LHCN-M2 (cell line): ENCODE measurements around the gene TMEM9. TPM values are rescaled to one million over a fixed set of nuclear protein-coding genes. Genes with fewer than 3 reads are reported as not detected.

Source experiments
- DNase-seq: peaks from one replicate; pipeline ENCODE4 v3.0.0-alpha.2; 2012; ENCODE audit warnings: low read depth
- polyA plus RNA-seq: library from polyadenylated mRNA; unstranded; fragments of >200 nt; gene quantifications from one replicate; pipeline ENCODE4 v1.2.1, GENCODE V29; 2012; ENCODE audit warnings: missing spikeins
- total RNA-seq: library from RNA; depleted of rRNA; stranded (reverse); fragments of >200 nt; gene quantifications from 2 replicates; pipeline ENCODE4 v1.2.3, GENCODE V29; 2014; rRNA removed

TMEM9 gene
- 105 and 114 TPM in 2 replicates for total RNA-seq
- 94.6 TPM for polyA plus RNA-seq

DNA sequence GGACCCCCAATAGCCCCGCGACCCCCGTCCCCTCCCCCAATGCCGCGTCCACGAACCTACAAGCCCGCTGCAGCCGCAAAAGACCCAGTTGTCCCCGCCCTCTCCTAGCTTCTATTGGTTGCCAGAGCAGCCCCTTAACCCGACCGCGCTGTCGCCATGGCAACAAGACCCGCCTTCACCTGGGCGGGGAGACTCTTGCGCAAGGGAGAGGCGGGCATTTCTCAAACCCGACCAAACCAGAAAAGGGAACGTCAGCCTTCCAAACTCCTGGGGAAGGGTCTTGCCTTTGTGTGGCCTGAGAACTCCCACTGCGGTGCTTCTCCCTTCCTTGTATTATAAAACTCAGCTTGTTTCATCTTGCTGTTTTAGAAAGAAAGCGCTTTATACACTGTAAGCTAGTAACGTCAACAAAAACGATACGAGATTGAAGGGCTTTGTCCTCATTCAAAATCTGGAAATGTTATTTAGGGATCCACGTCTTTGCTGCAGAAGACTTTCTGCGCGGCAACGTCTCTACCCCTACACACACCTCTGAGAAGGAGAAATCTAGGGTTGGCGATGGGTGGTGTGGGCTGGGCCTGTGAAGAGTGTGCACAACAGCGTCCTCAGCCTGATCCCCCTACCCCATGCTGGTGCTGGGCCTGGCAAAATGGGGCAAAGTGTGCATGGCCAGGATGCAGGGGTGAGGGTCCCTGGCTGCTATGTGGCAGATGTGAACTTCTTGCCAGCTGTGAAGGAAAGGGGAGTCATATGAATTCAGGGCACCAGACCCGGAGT, at the start of gene TMEM9:
TMEM9 (minus strand) TSS at position 86 of the 777 bp plus-strand sequence. CDS start 551 bp downstream, outside the sequence.
- peak; percentile 92 for DNase-seq

DNA sequence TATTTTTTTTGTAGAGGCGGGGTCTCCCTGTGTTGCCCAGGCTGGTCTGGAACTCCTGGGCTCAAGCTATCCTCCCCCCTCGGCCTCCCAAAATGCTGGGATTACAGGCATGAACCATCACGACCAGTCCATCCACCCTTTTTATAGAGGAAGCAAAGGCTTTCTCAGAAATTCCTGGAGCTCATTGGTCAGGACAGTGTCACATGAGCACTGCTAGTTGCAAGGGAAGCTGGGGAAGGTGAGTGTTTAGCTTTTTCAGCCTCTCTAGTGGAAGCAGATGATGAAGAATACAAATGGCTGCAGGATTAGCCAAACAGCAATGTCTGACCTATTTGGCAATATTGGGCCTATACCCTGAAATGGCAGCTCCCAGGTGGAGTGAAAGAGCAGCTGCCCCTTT, 44.3 kb upstream of the TMEM9 start:
- DNase-seq, result no peak

DNA sequence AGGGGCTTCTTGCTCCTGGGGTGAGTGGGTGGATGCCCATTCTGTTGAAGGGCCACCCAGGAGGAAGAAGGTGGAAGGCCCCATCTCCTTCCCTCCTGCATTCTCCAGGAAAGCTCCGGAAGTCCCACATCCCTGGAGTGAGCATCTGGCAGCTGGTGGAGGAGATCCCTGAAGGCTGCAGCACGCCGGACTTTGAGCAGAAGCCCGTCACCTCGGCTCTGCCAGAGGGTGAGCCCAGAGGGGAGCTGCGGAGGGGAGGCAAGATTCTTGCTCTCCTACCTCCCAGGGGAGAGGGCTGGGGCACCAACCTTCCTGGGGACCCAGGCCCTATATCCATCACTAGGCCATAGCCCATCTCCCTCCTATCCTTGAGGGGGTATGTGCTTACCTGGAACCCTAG, 39.8 kb upstream of the TMEM9 start:
- no peak for DNase-seq

DNA sequence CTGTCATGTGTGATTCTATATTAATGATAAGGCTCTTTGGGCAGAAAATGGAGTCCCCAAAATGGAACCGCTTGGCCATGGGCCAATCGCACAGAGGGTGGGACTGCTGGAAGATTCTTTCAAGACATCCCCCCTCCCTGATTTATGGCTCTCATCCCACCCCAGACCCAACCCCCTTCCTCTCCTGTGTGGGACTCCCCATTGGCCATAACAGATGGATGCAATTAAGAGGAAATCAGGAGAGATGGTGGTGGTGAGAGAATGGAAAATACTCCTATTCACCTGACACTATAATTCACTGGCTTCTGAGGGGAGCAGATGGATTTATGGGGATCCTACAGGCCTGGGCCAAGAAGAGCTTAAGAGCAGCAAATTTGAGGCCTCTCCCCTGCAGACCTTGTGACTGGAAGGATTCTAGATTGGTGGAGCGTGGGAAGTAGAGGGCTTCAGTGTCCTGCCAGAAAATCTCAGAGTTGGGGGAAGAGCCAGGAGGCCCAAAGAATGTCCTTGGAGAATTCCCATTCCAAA, 38.1 kb upstream of the TMEM9 start:
- DNase-seq, result no peak

DNA sequence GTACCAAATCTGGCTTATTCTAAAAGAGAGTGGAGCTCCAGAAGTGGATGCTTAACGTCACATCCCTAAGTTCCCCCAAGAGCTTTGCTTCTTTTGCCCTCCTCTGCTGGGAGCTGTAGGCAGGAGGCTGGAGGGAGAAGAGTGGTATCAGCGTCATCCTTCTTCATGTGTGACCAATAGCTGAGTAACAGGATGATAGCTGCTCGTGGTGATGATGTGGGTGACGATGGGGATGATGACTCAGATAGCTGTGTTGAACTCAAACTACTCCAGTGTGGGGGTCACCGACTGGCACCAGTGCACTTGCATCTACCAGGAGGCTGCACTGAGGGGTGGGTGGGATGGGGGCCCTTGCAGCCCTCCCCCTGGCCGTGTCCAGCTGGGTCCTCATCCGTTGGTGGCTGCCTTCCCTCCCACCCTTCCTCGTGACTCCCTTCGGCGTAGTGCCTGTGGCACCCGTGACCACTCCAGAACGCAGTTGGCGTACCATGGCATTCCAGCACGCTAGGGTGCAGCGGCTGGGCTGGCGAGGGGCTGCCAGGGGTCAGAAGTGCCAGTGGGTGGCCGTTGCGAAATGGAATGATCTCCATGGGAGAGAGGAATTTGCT, 37.5 kb upstream of the TMEM9 start:
- peak; percentile 93 for DNase-seq

DNA sequence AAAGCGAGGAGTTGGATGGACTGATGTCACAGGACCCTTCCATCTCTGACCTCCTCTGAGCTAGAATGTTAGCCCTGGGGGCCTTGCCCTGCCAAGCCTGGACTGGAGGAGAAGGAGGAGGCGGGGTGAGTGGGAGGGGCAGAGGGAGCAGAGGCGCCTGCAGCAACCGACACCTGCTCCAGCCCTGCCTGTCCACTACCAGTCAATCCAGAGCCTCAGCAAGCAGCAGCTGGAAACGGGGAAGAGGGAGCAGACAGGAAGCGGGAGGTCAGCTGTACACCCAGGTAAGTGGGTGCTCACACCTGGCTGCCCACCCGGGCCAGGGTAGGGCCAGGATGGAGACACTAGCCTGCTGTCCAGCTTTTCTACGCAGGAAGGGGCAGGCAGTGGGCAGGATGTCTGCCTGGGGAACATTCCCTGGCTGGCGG, 36.4 kb upstream of the TMEM9 start, which contains the start of gene IGFN1:
IGFN1 (plus strand) TSS at position 201 of the 428 bp plus-strand sequence. CDS start 2,470 bp downstream, outside the sequence.
- no peak for DNase-seq

DNA sequence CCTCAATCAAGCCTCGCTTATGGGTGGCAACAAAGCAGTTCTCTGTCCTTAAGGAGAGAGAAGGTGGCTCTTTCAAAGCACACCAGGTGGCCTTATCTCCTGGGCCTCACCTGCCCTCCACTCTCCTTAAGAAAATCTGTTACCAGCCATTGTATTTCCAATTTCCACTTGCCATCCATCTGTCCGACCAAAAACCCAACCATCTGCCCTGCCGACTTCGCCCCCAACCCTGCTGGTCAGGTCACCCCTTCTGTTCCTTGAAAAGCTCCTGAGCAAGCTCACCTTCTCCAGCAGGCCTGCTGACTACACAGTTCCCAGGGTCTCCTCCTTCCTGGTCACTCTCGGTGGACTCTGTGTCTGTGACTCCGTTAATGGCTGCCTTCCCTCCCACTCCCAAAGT, 35.7 kb upstream of the TMEM9 start:
- DNase-seq, result no peak

DNA sequence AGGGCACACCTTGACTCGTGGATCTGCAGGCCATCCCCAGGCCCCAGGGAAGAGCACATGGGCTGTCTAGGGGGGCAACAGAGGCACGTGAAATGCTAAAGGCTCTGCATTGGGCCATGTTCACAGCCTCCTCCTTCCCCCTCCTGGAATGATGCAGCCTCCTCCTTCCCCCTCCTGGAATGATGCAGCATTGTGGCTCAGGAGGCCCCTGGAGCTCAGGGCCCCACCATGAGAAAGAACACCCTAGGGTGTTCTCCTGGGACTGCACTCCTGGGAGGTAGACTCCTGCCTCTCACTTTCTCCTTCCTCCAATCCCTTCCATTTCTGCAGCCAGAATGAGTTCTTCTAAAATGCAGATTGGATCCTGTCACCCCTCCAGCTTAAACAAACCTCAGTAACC, 34.8 kb upstream of the TMEM9 start:
- DNase-seq, result no peak

DNA sequence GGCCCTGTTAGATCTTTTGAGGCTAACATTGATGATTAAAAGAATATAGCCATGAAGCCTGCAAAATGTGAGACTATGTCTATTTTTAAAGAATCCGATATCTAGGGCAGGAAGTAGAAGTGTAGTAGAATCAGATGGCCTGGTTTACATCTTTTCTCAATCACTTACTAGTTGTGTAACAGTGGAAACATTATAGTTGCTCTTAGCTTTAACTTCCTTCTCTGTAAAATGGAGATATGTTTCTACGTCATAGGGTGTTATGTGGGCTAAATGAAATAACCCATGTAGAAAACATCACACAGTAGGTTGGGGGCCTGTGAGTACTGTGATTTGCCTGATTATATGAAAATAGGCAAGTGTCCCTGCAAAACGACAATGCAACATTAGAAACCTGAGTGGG, 31.9 kb upstream of the TMEM9 start:
- no peak for DNase-seq

DNA sequence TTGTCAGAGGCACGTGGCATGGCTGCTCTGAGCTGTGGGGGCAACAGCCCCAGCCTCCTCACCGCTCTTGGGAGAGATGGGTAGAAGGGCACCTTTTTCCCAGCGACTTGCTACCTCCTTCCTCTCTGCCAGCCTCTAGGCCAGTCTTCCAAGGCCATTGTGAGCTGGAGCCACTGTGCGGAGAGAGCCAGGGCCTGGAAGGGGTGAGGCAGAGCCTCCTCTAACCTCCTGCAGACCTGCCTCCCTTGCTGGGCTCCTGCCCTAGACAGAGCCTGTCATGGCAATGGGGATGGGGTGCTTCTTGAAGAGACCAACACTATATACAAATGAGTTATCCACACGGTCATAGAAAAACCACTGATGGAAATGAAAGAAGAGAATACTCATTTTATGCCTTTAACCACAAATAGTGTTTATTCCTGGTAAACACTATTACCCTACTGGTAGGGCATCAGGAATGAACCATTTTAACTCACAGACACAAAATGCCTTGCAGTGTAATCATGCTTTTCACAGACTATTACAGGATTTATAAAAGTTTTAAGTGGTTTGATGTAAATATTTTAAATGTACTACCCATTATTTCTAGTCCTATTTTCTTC, 31.4 kb upstream of the TMEM9 start:
- DNase-seq, result no peak

DNA sequence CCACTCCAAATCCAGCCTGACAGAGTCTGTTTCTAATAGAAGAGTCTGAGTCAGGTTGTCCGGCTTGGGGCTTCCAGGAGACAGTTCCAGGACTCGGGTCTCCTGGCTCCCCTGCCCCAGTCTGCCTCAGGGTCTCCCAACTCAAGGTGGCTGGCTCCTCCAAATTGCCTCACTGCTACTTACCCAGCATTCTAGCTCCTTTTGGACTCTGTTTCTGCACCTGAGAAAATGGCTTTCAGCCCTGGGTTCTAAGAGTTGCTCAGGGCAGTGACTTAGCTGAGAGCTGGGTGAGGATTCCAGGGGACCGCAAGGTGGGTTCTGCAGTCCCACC, 30.8 kb upstream of the TMEM9 start:
- DNase-seq, result no peak

DNA sequence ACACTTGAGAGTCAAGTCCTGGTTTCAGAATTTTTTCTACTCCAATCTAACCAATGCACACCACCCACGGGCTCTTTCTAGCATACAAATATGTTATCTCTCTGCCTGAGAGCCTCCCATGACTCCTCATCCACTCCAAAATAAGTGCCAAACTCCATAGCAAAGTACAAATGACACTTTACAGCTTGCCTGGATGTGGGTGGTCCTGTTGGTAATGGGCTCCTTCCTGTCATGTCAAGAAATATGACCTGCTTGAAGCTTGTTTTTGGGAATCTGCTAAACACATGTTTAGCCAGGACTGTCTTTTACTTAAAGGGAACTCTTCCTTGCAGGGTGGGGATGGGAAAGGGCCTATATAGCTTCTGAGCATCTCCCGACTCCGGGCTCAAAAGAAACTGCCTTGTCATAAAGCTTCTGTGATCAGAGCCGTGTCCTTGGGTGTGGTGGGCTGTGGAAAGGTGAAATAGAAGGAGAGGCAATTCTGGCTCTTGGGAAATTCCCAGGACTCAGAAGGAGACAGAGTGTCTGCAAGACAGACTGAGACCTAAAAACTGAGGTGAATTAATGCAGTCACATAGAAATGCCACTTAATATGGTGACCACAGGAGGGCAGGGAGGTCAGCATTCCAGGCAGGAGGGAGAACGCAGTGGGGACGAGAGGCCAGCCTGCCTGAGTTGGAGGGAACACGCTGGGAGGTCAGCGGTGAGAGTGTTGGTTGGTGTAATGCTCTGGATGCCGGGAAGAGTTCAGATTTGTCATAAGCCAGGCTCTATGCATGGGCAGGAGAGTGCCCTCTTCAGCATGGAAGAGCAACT, 30.2 kb upstream of the TMEM9 start:
- peak; percentile 24 for DNase-seq

DNA sequence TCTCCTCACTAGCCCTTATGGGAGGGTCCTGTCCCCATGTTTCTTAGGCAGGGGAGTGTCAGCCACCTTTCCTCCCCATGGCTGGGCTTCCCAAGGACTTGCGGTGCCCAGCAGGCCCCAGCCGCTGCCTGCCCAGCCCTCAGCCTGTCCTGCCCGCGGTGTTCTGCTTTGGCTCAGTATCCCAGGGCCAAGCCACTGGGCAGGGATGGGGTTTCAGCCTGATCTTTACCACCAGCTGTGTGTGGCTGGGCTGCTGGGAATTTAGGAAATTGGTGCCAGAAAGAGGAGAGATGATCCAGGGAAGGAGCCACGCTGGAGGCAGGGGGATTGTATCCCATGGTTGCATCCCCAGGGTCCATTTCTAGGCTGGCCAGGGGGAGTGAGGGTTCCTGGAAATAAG, 29.5 kb upstream of the TMEM9 start:
- peak; percentile 26 for DNase-seq

DNA sequence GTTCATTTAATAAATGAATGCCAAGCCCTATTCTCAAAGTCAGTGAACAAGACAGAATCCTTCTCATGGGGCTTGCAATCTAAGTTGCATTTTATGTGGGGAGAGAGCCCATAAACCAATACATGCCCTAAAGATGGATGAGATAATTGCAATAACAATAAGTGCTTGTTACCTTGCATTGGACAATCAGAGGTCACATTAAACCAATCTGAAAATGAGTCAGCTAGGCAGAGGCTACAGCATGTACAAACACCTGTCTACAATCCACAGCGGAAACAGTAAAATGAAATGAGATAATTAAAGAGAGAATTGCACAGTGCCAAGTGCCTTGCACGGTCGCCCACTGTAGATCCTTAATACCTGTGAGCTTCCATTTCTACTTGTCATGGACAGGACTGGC, 28.9 kb upstream of the TMEM9 start:
- no peak for DNase-seq

DNA sequence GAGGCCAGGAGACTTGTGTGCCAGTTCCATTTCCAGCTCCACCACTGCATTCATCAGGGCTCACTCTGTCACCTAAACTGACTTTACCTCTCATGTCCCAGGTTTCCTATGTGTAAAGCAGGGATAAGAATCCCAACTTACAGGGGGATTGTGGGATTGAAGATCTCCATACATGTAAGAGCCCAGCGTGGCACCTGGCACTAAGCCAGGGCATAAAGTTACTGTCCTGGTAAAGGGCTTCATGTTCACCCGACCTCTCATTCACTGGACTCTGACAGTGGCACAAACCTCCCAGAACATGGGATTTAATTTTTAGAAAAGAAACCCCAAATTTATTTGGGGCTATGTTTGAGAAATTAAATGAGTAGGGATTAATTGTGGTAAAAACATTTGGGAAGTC, 27.5 kb upstream of the TMEM9 start:
- no peak for DNase-seq

DNA sequence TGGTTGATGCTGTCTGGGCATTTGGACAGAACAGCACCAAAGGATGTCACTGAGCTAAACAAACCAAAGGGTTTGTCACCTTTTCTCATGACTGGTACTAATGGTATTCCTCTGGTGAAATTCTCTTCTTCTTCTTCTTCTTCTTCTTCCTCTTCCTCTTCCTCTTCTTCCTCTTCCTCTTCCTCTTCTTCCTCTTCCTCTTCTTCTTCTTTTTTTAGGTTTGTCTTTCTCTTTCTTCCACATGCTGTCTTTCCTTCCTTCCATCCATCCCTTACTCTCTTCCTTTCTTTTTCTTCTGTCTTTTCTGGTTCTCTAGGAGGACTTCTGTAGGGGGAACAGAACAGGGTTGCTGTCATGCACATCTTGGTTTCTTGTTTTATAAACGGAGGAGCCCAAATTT, 27.0 kb upstream of the TMEM9 start:
- DNase-seq, result no peak

DNA sequence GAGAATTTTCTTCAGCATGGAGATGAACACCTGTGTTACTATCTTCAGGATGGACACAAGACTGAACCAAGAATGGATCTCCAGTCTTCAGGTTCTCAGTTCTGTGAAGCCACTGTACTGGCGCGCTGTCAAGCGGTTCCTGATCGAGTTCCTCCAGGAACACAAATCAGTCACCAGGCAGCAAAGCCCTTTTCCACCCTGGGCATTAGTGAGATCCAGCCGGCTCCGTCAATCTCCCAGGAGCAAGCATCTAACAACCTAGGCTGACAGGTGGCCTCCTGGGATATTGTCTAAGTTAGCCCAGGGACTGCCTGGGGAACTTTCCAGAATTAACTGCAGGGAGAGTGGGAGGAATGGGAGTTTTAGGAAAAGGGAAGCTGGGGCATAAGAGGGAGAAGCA, 26.6 kb upstream of the TMEM9 start:
- DNase-seq, result no peak

DNA sequence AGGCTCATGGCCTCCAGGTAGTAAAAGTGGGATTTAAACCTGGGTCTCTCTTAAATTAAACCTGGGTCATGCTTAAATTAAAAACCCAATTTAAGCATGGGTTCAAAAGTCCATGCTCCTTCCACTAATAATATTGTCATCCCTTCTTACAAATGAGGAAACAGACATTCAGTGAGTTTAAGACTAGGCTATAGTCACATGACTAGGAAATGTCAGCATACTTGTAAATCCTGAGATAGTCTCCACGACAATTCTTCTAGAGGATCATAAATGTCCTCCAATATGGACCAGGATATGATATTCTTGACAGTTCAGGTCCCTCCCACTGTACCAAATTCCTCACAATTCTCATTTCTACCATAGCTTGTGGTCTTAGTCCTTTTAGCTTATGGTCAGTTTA, 25.9 kb upstream of the TMEM9 start:
- DNase-seq, result no peak

DNA sequence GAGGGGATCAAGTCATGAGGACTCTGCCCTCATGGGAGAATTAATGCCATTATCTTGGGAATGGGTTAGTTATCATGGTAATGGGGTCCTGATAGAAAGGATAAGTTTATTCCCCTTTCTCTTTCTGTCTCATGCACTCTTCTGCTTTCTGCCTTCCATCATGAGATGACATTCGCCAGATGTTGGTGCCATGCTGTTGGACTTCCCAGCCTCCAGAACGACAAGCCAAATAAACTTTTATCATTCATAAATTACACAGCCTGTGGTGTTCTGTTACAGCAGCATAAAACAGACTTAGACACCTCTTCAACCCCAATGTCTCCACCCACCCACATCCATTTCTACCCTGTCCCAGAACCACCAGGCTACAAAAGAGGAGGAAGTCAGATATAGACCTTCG, 24.4 kb upstream of the TMEM9 start:
- no peak for DNase-seq

DNA sequence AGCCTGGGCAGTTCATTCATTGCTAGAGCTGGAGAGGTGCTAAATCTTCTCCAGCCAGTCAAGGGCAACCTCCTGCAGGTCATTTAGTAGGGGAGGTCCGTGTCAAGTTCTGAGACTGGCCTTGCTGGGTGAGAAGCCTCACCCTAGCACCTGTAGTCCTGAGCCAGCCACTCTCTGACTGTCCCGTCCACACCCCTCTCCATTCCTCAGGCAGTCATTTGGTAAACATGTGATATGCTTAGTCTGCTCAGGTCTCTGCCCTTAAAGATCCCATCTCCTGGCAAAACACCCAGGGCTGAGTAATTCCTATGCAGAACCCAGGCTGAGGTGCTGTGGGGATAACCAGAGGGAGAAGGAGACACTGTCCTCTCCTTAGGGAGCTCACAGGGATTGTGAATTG, 22.7 kb upstream of the TMEM9 start:
- no peak for DNase-seq

DNA sequence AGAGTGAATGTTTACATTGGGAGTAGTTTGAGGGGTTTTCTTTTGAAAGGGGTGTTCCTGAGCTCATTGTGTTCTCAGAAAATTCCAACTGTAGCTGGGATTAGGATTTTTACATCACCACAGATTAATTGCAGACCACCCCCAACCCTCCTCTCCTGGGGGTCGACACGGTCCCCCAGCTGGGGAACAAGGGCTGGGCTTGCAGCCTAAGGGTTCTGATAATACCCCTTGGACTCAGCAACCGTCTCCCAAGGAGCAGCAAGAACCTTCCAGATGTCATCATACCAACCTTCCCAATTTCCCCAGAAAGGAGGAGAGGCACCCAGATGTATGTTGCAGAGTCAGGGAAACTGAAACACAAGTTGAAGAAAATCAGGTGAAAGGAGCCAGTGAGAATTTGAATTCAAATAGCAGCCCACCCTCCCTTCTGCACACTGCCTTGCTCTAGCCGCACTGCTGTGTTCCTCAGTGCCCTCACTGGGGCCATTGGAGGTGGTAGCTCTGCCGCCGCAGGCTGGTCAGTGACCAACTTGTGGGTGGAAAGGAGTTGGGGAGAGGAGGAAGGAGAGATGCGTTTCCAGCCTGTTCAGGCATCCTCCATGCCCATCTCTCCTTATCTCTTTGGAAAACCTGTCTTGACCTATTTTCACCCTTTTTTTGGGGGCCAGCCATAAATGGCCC, 21.7 kb upstream of the TMEM9 start:
- no peak for DNase-seq
